Activated effector memory CD4-positive, alpha-beta T cell treated with anti-CD3 and anti-CD28 coated beads, Interleukin-2, amount 50 U/mL, for 16 hours (primary cell): ENCODE measurements around the gene RFX2.

ENCODE experiments used
- DNase-seq: peaks from one replicate; pipeline ENCODE4 v3.0.0-alpha.2; 2020

The RFX2 gene

DNA sequence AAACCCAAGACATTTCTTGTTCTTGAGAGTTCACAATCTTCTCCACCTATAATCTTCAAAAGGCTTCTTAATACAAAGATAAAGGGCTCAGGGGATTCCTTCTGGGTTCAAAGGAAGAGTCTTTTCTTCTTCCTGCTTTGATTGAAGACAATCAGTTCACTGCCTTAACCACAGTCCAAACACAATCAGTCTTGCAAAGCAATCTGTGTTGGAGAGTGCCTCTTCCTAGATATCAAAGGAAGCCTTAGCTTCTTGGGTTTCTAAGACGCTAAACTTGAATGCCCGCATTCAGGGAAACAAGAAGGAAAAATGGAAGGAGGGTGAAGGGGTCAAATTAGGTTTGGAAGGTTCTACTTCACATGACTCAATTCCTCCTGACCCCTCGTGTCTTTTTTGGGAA lies 159.6 kb downstream of the RFX2 start:
- no peak for DNase-seq

DNA sequence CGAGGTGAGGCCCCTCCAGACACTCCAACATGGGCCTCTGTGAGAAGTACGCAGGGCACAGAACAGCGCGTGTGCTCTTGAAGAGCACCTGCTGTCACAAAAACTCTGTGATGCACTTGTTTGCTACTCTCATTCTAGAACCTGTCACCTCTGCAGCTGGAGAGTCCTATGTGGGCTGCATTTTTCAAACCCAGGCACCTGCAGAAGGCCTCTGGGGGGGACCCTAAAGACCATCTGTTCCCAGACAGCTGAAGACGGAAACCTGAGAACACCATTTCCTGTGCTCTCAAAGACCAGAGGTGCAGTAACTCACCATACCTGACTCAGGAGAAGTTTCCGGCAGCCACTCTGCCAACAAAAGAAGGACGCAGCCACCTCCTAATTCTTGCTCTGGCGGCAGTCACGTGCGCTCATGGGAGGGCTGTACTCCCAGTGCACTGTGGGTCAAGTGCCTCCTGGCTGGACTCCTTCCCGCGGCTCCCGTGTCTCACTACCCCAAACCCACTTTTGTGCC lies 160.5 kb downstream of the RFX2 start:
- peak; percentile 79 for DNase-seq

DNA sequence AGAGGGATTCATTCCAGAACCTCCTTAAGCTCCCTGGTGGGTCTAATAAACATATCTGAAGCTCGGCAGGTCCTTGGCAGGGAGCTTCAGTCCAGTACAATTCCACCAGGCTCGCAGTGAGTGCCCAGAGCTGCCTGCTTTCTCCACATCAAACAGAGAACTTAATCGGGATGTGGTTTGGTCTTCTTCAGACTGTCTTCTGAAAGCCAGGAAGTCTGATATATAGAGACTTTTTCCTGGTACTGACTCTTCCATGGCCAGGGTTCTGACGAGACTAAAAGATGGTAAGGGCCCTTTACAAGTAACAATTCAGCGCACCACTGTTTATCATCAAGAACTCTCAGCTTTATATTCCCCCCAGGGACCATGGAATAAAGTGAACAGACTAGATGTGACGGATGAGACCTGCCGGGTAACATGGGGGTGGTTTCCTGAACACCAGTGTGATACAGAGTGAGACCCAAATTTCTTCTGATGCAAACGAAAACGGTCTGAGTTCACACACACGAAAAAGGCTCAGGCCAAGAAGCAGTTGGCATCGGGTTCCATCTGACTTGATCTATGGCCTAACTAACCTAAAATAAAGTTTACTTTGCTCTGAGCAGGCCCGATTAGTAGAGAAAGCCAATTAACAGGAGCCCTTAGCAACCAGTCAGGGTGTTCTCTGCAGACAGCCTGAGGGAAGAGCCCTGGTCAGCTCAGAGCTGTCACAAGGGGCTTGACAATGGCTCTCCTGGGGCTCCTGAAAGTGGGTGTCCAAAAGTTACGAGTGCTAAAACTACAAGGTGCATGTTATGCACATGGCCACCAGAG lies 161.3 kb downstream of the RFX2 start:
- DNase-seq, result no peak

DNA sequence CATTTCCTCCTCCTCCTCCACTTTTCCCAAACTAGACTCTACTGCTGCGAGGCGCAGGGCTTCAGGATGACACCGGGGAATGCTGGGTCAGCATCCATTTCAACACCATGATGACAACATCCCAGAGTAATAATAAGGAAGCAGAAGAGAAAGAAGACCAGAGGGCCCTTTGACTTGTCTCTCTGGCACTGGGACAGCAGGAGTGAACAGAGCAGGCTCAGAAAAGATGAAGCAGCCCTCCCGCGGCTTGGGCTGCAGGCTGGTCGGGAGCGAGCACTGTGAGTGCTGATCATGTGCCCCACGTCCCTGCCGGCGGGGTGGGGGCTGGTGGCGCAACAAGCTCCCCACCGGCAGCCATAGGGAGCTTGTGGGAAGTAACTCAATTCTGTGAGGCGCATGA lies 162.9 kb downstream of the RFX2 start:
- DNase-seq, result no peak

DNA sequence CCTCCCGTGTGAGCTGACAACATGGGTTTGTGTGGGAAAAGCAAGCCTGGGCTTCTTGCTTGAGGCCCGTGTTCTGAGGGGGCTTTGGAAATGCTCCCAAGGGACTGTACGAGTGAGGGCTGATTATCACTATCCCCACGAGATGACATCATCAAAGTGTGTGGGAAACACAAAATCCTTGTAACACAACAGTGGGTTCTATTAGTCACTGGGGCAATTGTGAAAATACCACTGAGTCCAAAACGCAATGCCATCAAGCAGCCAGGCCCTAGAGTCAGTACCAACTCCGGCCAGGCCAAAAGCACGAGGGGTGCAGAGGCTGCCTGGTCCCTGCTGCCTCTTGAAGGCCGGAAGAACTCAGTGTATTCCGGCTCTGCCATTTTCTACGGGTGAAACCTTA lies 166.7 kb downstream of the RFX2 start:
- no peak for DNase-seq
